K562 (cell line): ENCODE data around the gene ARPP21. TPM values are rescaled to one million over a fixed set of nuclear protein-coding genes. Genes with fewer than 3 reads are reported as not detected.

Experiments
- ATAC-seq: fragments of 200-7000 bp; cut with Tn5 transposase; 3 replicates; pipeline ENCODE4 v1.9.1; 2020; ENCODE audit warnings: moderate library complexity
- BruUV-seq: library from RNA; stranded (reverse); fragments of 400-500 nt; replicated peaks from 2 replicates; lab custom pipeline; 2021; lab: Mats Ljungman, UMichigan
- CTCF ChIA-PET: fragments of 300-600 bp; formaldehyde crosslinking; extraction: SDS; loops from one replicate; lab custom pipeline; 2021; ENCODE audit warnings: low intra/inter-chr PET ratio; lab: Yijun Ruan, JAX
- POLR2A ChIA-PET: fragments of 300-600, 350-650 bp; sonication (Branson Sonifier 250); formaldehyde crosslinking; extraction: SDS; loops from one replicate; lab custom pipeline; 2021; ENCODE audit warnings: antibody characterized with exemption, inconsistent platforms; lab: Yijun Ruan, JAX
- DNase-seq, 4 experiments: peaks; one replicate each; pipeline versions ENCODE4 v3.0.0 to v3.0.0-alpha.2; 2011 to 2018; ENCODE audit warnings: low spot score in 3 of 4, mixed read lengths in 3 of 4; ENCODE audit errors: extremely low read depth in 1 of 4
- FAIRE-seq: peaks from 2 replicates; lab custom pipeline; 2011; peaks lifted over from hg19 to GRCh38; lab: Jason Lieb, UNC
- H2AFZ ChIP-seq: 2 replicates; pipeline ENCODE4 v1.6.0; 2011; ENCODE audit warnings: low read depth, low read length, control low read depth, inconsistent platforms
- H3K27ac ChIP-seq: fragments of 200-600 bp; 3 replicates; pipeline ENCODE4 v1.8.0; 2011; ENCODE audit warnings: low read depth, mild to moderate bottlenecking, control low read depth, inconsistent platforms, low read length, moderate library complexity, mixed read lengths; ENCODE audit errors: extremely low read depth
- H3K27me3 ChIP-seq, 2 experiments: fragments of 300-600 bp in 1 of 2; 2 replicates in 1 of 2; 3 replicates in 1 of 2; pipeline versions ENCODE4 v1.6.0 to v1.8.0; 2011; ENCODE audit warnings: inconsistent platforms in 2 of 2, low read length in 2 of 2, mild to moderate bottlenecking in 1 of 2, mixed read lengths in 1 of 2, moderate library complexity in 1 of 2; ENCODE audit not compliant: control insufficient read depth in 2 of 2, insufficient read depth in 2 of 2
- H3K36me3 ChIP-seq: fragments of 300-600 bp; 3 replicates; pipeline ENCODE4 v1.8.0; 2011; ENCODE audit warnings: mild to moderate bottlenecking, low read length, inconsistent platforms; ENCODE audit not compliant: control insufficient read depth, insufficient read depth
- H3K4me1 ChIP-seq, 2 experiments: fragments of 200-600 bp in 1 of 2; replicated peaks in 1 of 2; 2 replicates in 1 of 2; 3 replicates in 1 of 2; pipeline versions ENCODE4 v1.5.1 to v1.8.0; 2011; ENCODE audit warnings: inconsistent platforms in 2 of 2, low read length in 2 of 2, mild to moderate bottlenecking in 1 of 2, mixed read lengths in 1 of 2, moderate library complexity in 1 of 2; ENCODE audit not compliant: control insufficient read depth in 2 of 2, insufficient read depth in 2 of 2
- H3K4me2 ChIP-seq: 2 replicates; pipeline ENCODE4 v1.6.1; 2011; ENCODE audit warnings: low read length, control low read depth, inconsistent platforms, mixed read lengths; ENCODE audit not compliant: insufficient read depth
- H3K4me3 ChIP-seq: fragments of 200-600 bp; sonication (generic), shearing (Covaris generic); 2 replicates; pipeline ENCODE4 v1.5.1; 2016; ENCODE audit warnings: control low read depth, inconsistent platforms
- H3K79me2 ChIP-seq: fragments of 200-600 bp; 3 replicates; pipeline ENCODE4 v1.8.0; 2011; ENCODE audit warnings: low read length, inconsistent platforms; ENCODE audit not compliant: control insufficient read depth, insufficient read depth
- H3K9ac ChIP-seq, 2 experiments: 2 replicates each; pipeline versions ENCODE4 v1.6.0 to v1.6.1; 2011; ENCODE audit warnings: low read depth in 2 of 2, low read length in 2 of 2, control low read depth in 1 of 2, inconsistent platforms in 1 of 2, mild to moderate bottlenecking in 1 of 2, mixed read lengths in 1 of 2; ENCODE audit not compliant: insufficient read depth in 1 of 2
- H3K9me1 ChIP-seq: one replicate; pipeline ENCODE4 v1.6.0; 2011; ENCODE audit warnings: inconsistent platforms, mild to moderate bottlenecking, low read length, moderate library complexity; ENCODE audit not compliant: control insufficient read depth, insufficient read depth
- H3K9me3 ChIP-seq: replicated peaks from 2 replicates; pipeline ENCODE4 v1.5.1; 2011; ENCODE audit warnings: low read depth, low read length, inconsistent platforms; ENCODE audit not compliant: control insufficient read depth, insufficient read depth
- H4K20me1 ChIP-seq: replicated peaks from 2 replicates; pipeline ENCODE4 v1.6.1; 2011; ENCODE audit warnings: low read length, inconsistent platforms, mixed read lengths; ENCODE audit not compliant: control insufficient read depth, insufficient read depth
- CHD1 ChIP-seq: fragments of 200-600 bp; sonication (generic); IDR thresholded peaks from one replicate; pipeline ENCODE4 v1.6.1; 2012; ENCODE audit warnings: mild to moderate bottlenecking, moderate library complexity, low read length, inconsistent platforms
- CSDE1 ChIP-seq, 2 experiments: fragments of 450-650 bp; IDR thresholded peaks; 2 replicates each; pipeline ENCODE4 v1.6.1; 2016; ENCODE audit warnings: mild to moderate bottlenecking in 1 of 2
- NCOA4 ChIP-seq: fragments of 450-650 bp; IDR thresholded peaks from 2 replicates; pipeline ENCODE4 v1.6.1; 2018; ENCODE audit warnings: mild to moderate bottlenecking; ENCODE audit not compliant: partially characterized antibody
- SNRNP70 ChIP-seq: fragments of 200-400 bp; formaldehyde crosslinking; optimal IDR thresholded peaks from 2 replicates; pipeline ENCODE3; 2017; ENCODE audit warnings: low read depth, low read length
- ZKSCAN1 ChIP-seq: fragments of 150-350 bp; IDR thresholded peaks from 2 replicates; pipeline ENCODE4 v1.6.1; 2016; ENCODE audit warnings: low read depth, low read length
- ZNF175 ChIP-seq: fragments of 200-800 bp; sonication (Bioruptor generic); IDR thresholded peaks from 2 replicates; pipeline ENCODE4 v1.6.1; 2016; ENCODE audit warnings: low read depth, mild to moderate bottlenecking, missing genetic modification characterization, missing compliant biosample characterization
- ZNF224 ChIP-seq: sonication (generic); formaldehyde crosslinking; IDR thresholded peaks from 2 replicates; pipeline ENCODE4 v1.8.0; 2022; ENCODE audit warnings: mild to moderate bottlenecking, missing genetic modification reagents
- ZNF280A ChIP-seq: fragments of 450-650 bp; IDR thresholded peaks from 2 replicates; pipeline ENCODE4 v1.6.1; 2018; ENCODE audit warnings: mild to moderate bottlenecking, low read depth; ENCODE audit not compliant: partially characterized antibody
- ZNF436 ChIP-seq: fragments of 250-450, 450-650 bp; sonication (Bioruptor Pico); formaldehyde crosslinking; IDR thresholded peaks from 2 replicates; pipeline ENCODE4 v1.7.0; 2020; ENCODE audit warnings: mild to moderate bottlenecking
- ZNF518B ChIP-seq: fragments of 250-450 bp; sonication (Bioruptor Pico); IDR thresholded peaks from 2 replicates; pipeline ENCODE4 v1.5.0; 2021; ENCODE audit warnings: mild to moderate bottlenecking, moderate library complexity
- WGBS: fragments of 100-300 bp; shearing (Covaris generic); methylation state at CpG from one replicate; pipeline ENCODE4 v1.1.6; 2016; ENCODE audit warnings: low coverage, mixed read lengths; ENCODE audit not compliant: insufficient coverage; ENCODE audit errors: missing lambda C conversion rate; 5-methylcytosine and 5-hydroxymethylcytosine counted together
- in situ Hi-C: fragments of 300-500 bp; cut with MboI; formaldehyde crosslinking; loops from 4 replicates; pipeline ENCODE4 v1.15.0; 2018; ENCODE audit warnings: inconsistent platforms, mixed read lengths
- intact Hi-C: fragments of 100-400 bp; cut with micrococcal nuclease; formaldehyde crosslinking; loops from 2 replicates; pipeline ENCODE4 v1.14.2; 2022
- polyA plus RNA-seq, 8 experiments: library from polyadenylated mRNA; depleted of rRNA in 4 of 8; stranded (reverse) in 5 of 8; unstranded in 3 of 8; fragments of >200 nt; fragmentation: Nextera tagmentation in 2 of 8; fragmentation: Illumina TruSeq in 1 of 8; extraction: Ambion mirVana in 2 of 8; extraction: Trizol in 1 of 8; gene quantifications; 2 replicates each; pipeline versions ENCODE4 v1.2.1 to v1.2.3, GENCODE V29; 2011 to 2014; ENCODE audit warnings: inconsistent platforms in 1 of 8, missing spikeins in 1 of 8
- total RNA-seq, 7 experiments: library from RNA; depleted of rRNA in 6 of 7; stranded (reverse); fragments of >200 nt in 6 of 7; fragmentation: Illumina TruSeq in 2 of 7; extraction: Trizol in 2 of 7; gene quantifications; 2 replicates each; pipeline versions ENCODE4 v1.2.1 to v1.2.3, GENCODE V29; 2011 to 2021; ENCODE audit warnings: low replicate concordance in 1 of 7
- TF ChIP-seq, protein P1 (sequence below): sonication (generic); formaldehyde crosslinking; IDR thresholded peaks from 2 replicates; pipeline ENCODE4 v1.9.0; 2022; ENCODE audit warnings: mild to moderate bottlenecking, missing genetic modification reagents

The ARPP21 gene
- total and polyA plus RNA-seq, 9 of the 15 experiments (the other 6 are each of a cell fraction or from before 2014, with no cell fraction given), result not detected

- Histone ChIP-seq H2AFZ (no peak overlapping the region), H3K36me3 (no peaks in the 10 kb centered on the region)
- BruUV-seq, result no TSS peak
- TF ChIP-seq, protein P1, sequence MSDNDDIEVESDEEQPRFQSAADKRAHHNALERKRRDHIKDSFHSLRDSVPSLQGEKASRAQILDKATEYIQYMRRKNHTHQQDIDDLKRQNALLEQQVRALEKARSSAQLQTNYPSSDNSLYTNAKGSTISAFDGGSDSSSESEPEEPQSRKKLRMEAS (CRISPR knock-in tag), result no peak
- TF ChIP-seq, all 486 proteins: peak for 0
- Histone ChIP-seq H3K79me2 (no peaks in the 10 kb centered on the region), H3K9ac (no peak overlapping the region), H3K9me3 (peaks cover 6% of the 10 kb centered on the region), H4K20me1 (no peaks in the 10 kb centered on the region), H3K4me2 (no peak overlapping the region), H3K9me1 (no peaks in the 10 kb centered on the region), H3K27ac (no peak overlapping the region), H3K4me1 (no peaks in the 10 kb centered on the region), H3K27me3 (no peaks in the 10 kb centered on the region), H3K4me3 (no peak overlapping the region)
- in situ Hi-C loops (no loop called here), intact Hi-C loops (no loop called here)
- POLR2A ChIA-PET, result no interaction called here
- FAIRE-seq (no peak), ATAC-seq (no peak), DNase-seq (no peak)
- CTCF ChIA-PET, result no interaction called here
- WGBS, result 4% methylated on average over 10 of the region's 10 CpGs
Observed at GRCh38 chr3:35663471-35663870, 24.1 kb downstream of the ARPP21 start.

- in situ Hi-C loops, result no loop called here
- TF ChIP-seq ZNF436 (CRISPR knock-in tag) (no peak), NCOA4 (no peak), CSDE1 (IDR thresholded peaks at IDR 0.05) (no peak), ZNF224 (CRISPR knock-in tag) (no peak), CHD1 (no peak), SNRNP70 (no peak), ZNF280A (no peak), ZNF518B (CRISPR knock-in tag) (no peak), ZKSCAN1 (no peak), ZNF175 (no peak)
Observed at GRCh38 chr3:35664460-35664919, 25.2 kb downstream of the ARPP21 start.

More at GRCh38 chr3:35664460-35664919, 25.2 kb downstream of the ARPP21 start:
- ATAC-seq (no peak), FAIRE-seq (no peak), DNase-seq (no peak)
- no peak overlapping the region for H2AFZ ChIP-seq
- H3K27ac ChIP-seq, result no peak overlapping the region
- H4K20me1 ChIP-seq, result no peaks in the 10 kb centered on the region
- POLR2A ChIA-PET, result interaction anchor here (0.6 kb wide), 1 partner anchor 1811 kb away, joined by 3 read pairs; no protein-coding TSS in a partner anchor
- H3K79me2 ChIP-seq, result no peaks in the 10 kb centered on the region
- BruUV-seq, result no TSS peak
- H3K4me2 ChIP-seq, result no peak overlapping the region
- no peaks in the 10 kb centered on the region for H3K27me3 ChIP-seq
- H3K9me3 ChIP-seq, result peaks cover 6% of the 10 kb centered on the region
- WGBS, result 1% methylated on average over 14 of the region's 14 CpGs
- no peak overlapping the region for H3K4me3 ChIP-seq
- H3K36me3 ChIP-seq, result no peaks in the 10 kb centered on the region
- intact Hi-C loops, result no loop called here
- H3K4me1 ChIP-seq, result no peaks in the 10 kb centered on the region
- CTCF ChIA-PET, result no interaction called here
- H3K9me1 ChIP-seq, result no peaks in the 10 kb centered on the region
- no peak overlapping the region for H3K9ac ChIP-seq
